ENCODE data around the gene CLDN19.
"Not testable (repeated sequence)": the region's sequence is repeated elsewhere in the genome, so short reads cannot be mapped to it uniquely, and the experiment has no call there.

CLDN19 gene

DNA sequence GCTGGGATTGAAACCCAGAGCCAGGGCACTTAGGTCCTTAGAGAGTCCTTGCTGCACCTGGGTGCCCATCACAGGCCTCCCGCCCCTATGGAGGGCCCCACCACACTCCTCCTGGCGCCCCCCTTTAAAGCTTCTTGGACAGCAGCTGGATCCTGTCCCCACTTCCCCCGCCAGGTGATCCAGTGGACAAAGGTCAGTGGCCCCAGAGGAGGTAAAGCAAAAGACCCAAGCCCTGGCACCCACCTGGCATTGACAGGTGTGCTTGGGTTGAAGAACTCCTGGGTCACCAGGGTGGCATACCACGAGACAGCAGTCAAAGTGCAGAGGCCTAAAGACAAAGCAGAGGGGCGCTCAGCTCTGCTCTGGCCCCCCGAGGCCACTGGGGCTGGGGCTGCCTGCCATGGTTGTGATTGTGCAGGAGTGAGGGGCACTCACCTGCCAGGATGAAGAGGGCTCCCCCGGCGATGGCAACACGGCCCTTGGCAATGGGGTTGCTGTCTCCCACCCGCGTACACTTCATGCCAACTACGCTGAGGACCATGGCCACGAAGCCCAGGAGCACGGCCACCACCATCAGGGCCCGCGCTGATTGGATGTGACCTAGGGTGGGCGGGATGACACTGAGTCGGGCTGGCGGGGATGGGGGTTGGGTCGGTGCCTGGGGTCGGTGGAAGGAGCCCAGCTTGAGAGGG is 1.9 kb downstream of the CLDN19 start:
- no peak overlapping the region for H3K4me3 Mint-ChIP-seq
- H3K27me3 Mint-ChIP-seq (ENCODE audit: low read depth): no peaks in the 10 kb centered on the region
- no peaks in the 10 kb centered on the region for H3K36me3 Mint-ChIP-seq (ENCODE audit: low read depth)
- peaks cover 7% of the 10 kb centered on the region for H3K4me1 Mint-ChIP-seq (ENCODE audit: low read depth)
- no peak overlapping the region for H3K27ac Mint-ChIP-seq
- H3K9me3 Mint-ChIP-seq: no peaks in the 10 kb centered on the region

- H3K27ac Mint-ChIP-seq: no peak overlapping the region
- H3K27me3 Mint-ChIP-seq (ENCODE audit: low read depth): no peaks in the 10 kb centered on the region
- no peaks in the 10 kb centered on the region for H3K9me3 Mint-ChIP-seq
- peaks cover 7% of the 10 kb centered on the region for H3K4me1 Mint-ChIP-seq (ENCODE audit: low read depth)
- no peaks in the 10 kb centered on the region for H3K36me3 Mint-ChIP-seq (ENCODE audit: low read depth)
- no peak overlapping the region for H3K4me3 Mint-ChIP-seq
Observed at GRCh38 chr1:42737257-42737656, 2.8 kb downstream of the CLDN19 start.

DNA sequence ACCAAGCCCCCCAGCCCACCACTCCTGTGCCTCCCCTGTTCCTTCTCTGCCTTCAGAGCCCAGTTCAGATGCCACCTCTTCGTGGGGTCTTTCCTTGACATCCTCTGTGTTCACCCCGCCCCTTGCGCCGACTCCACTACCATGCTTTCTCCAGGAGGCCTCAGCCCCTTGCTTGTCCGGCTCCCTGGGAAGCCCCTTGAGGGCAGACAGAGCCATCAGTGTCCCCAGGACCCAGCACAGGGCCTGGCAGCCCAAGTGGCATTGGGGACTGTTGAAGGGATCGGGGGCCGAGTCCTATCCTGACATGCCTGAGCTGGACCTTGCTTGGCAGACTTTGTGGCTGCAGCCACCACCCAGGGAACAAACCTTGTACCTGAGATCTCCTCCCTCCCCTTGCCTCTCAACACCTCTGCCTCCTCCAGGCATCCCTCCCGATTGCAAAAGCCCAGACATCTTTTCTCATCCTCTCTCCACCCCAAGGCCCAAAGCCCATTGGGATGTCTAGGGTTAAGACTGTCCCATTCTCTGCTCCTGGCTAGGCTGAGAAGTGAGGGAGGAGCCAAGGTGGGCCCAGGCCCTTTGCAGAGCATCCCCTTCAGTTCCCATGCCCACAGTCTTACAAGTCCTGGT is 3.4 kb downstream of the CLDN19 start:
- H3K9me3 Mint-ChIP-seq: no peaks in the 10 kb centered on the region
- H3K27me3 Mint-ChIP-seq (ENCODE audit: low read depth): no peaks in the 10 kb centered on the region
- H3K27ac Mint-ChIP-seq: no peak overlapping the region
- H3K4me1 Mint-ChIP-seq (ENCODE audit: low read depth): peaks cover 7% of the 10 kb centered on the region
- no peaks in the 10 kb centered on the region for H3K36me3 Mint-ChIP-seq (ENCODE audit: low read depth)
- H3K4me3 Mint-ChIP-seq: no peak overlapping the region

DNA sequence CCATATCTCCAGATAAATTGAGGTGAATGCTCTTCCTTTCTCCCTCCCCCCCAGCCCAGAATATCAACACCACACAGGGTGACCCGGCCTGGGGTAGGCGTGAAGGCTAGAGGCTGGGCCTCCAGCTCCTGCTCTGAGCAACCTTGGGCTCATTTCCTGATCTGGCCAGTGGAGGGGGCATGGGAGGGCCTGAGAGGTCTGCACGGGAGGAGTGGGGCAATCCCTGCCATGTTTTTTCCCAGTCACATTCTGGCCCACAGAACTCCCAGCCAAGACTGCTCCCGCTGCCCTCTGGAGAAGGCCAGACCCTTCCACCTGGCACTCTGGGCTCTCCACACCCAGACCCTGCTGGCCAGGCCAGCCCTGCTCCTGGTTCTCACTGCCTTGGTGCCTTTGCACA is 3.9 kb downstream of the CLDN19 start:
- Mint-ChIP-seq H3K4me1 (ENCODE audit: low read depth) (peaks cover 7% of the 10 kb centered on the region), H3K27me3 (ENCODE audit: low read depth) (no peaks in the 10 kb centered on the region), H3K36me3 (ENCODE audit: low read depth) (no peaks in the 10 kb centered on the region), H3K4me3 (no peak overlapping the region), H3K27ac (no peak overlapping the region), H3K9me3 (no peaks in the 10 kb centered on the region)

DNA sequence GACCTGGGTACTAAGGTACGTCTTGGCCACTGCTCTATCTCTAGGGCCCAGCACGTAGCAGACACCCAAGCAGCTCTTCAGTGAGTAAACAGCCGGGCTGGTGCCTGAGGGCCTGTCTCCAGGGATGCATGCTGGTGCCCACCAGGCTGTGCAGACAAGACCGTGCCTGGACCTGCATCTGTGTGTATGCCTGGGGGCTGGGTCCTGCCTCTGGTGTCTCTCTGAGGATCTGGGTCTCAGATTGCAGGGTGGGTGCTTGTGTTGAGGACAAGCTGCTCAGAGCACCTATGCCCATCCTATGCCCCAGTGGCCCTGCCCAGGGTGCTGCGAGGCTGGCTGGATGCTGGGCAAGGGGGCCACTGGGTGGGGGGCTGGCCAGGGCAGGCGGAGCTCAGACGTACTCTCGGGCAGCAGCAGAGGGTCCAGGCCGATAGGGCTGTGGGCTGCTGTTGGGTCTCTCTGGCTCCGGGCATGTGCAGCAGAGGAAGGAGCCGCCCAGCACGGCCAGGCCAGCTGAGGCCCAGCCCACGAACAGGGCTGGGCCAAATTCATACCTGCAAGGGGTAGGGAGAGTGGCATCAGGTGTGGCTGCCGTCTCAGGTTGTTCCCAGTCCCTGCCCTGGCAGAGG is 4.4 kb downstream of the CLDN19 start:
- Mint-ChIP-seq H3K4me1 (ENCODE audit: low read depth) (peaks cover 7% of the 10 kb centered on the region), H3K27ac (no peak overlapping the region)

DNA sequence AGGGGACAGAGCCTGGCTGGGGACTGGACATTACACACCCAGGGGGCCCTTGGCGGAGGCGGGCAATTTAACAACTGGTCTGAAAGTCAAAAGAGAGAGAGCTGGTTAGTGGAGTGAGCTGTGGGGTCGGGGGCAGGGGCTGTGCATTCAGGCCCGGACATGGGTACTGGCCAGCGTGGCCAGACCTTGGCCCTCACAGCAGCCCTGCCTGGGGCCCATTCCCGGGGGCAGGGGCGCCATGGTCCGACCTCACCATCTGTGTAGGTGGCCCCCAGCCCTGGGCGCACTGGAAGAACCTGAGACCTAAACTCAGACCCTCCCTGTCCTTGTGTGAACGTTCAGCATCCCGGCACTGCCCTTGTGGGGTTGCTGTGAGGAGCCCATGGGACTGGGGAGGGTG is 5.0 kb downstream of the CLDN19 start:
- Mint-ChIP-seq H3K4me3 (no peak overlapping the region), H3K9me3 (no peaks in the 10 kb centered on the region), H3K36me3 (ENCODE audit: low read depth) (no peaks in the 10 kb centered on the region), H3K27me3 (ENCODE audit: low read depth) (no peaks in the 10 kb centered on the region), H3K4me1 (ENCODE audit: low read depth) (peaks cover 7% of the 10 kb centered on the region), H3K27ac (no peak overlapping the region)

More for the DNA sequence above, 4.4 kb downstream of the CLDN19 start:
- H3K4me3 Mint-ChIP-seq: no peak overlapping the region
- no peaks in the 10 kb centered on the region for H3K27me3 Mint-ChIP-seq (ENCODE audit: low read depth)
- H3K36me3 Mint-ChIP-seq (ENCODE audit: low read depth): no peaks in the 10 kb centered on the region
- H3K9me3 Mint-ChIP-seq: no peaks in the 10 kb centered on the region

- Mint-ChIP-seq H3K4me3 (no peak overlapping the region), H3K27me3 (ENCODE audit: low read depth) (no peaks in the 10 kb centered on the region), H3K9me3 (no peaks in the 10 kb centered on the region)
Observed at GRCh38 chr1:42734201-42735035, 5.6 kb downstream of the CLDN19 start.

DNA sequence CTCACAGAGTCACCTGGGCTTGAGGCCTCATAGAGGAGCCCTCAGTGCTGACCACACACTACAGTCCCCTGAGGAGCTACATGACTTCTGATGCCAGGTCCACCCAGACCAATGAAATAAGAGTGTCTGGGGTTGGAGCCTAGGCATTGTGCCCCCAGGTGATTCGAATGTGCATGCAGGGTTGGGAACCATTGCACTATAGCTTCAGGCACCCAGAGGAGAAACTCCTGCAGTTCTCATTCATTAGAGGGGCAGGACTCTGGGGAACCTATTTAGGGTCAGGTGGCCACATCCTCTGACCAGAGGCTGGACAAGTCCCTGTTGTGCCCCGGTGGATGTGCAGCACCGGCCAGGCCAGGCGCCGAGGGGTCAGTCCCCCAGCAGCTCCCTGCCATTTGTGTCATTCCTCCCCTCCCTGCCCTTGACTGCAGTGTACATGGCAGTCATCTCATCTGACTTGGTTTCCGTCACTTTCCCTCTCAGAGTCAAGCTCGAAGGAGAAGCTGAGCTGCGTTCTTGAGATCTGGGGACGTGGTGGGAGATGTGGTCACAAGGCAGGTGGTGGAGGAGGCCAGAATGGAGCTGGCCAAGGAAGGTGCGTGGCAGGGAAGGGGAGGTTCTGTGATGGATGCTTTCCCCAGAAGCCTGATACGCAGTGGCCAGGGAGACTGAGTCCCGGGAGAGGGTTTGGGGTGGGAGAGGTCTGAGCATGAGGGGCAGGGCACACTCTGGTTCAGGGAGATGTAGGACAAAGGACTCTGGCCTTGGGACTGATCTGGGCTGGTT is 6.4 kb downstream of the CLDN19 start:
- Mint-ChIP-seq H3K36me3 (ENCODE audit: low read depth) (no peaks in the 10 kb centered on the region), H3K27me3 (ENCODE audit: low read depth) (no peaks in the 10 kb centered on the region), H3K4me1 (ENCODE audit: low read depth) (peaks cover 7% of the 10 kb centered on the region)

More at GRCh38 chr1:42734201-42735035, 5.6 kb downstream of the CLDN19 start:
- no peaks in the 10 kb centered on the region for H3K36me3 Mint-ChIP-seq (ENCODE audit: low read depth)
- no peak overlapping the region for H3K27ac Mint-ChIP-seq
- peaks cover 7% of the 10 kb centered on the region for H3K4me1 Mint-ChIP-seq (ENCODE audit: low read depth)

GRCh38 chr1:42732126-42732680 is 7.8 kb downstream of the CLDN19 start:
- no peak overlapping the region for H3K4me3 Mint-ChIP-seq
- no peaks in the 10 kb centered on the region for H3K9me3 Mint-ChIP-seq
- H3K27me3 Mint-ChIP-seq (ENCODE audit: low read depth): no peaks in the 10 kb centered on the region
- H3K4me1 Mint-ChIP-seq (ENCODE audit: low read depth): peaks cover 4% of the 10 kb centered on the region
- H3K36me3 Mint-ChIP-seq (ENCODE audit: low read depth): no peaks in the 10 kb centered on the region
- no peak overlapping the region for H3K27ac Mint-ChIP-seq

More for the DNA sequence above, 6.4 kb downstream of the CLDN19 start:
- Mint-ChIP-seq H3K4me3 (no peak overlapping the region), H3K9me3 (no peaks in the 10 kb centered on the region), H3K27ac (no peak overlapping the region)

- Mint-ChIP-seq H3K36me3 (ENCODE audit: low read depth) (no peaks in the 10 kb centered on the region), H3K9me3 (no peaks in the 10 kb centered on the region), H3K27ac (no peak overlapping the region), H3K4me3 (no peak overlapping the region), H3K4me1 (ENCODE audit: low read depth) (no peaks in the 10 kb centered on the region), H3K27me3 (ENCODE audit: low read depth) (no peaks in the 10 kb centered on the region)
Observed at GRCh38 chr1:42731585-42731984, 8.5 kb downstream of the CLDN19 start.

DNA sequence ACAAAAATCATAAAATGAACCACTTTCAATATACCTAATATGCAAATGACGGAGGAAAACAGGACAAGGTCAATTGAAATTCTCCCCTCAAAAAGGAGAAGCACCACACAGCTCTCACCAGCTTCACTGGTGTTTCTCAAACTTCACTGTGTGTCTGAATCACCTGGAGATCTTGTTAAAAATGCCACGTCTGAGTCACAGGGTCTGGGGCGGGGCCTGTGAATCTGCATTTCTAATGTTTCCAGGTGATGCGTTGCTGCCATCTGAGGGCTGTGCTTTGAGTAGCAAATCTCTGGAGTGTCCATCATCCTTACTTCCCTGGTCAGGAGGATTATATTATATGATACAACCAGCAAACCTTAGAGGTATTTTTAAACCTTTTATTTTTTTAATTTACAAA is 9.0 kb downstream of the CLDN19 start:
- Mint-ChIP-seq H3K27me3 (ENCODE audit: low read depth) (no peaks in the 10 kb centered on the region), H3K27ac (no peak overlapping the region), H3K4me3 (no peak overlapping the region), H3K4me1 (ENCODE audit: low read depth) (no peaks in the 10 kb centered on the region), H3K36me3 (ENCODE audit: low read depth) (no peaks in the 10 kb centered on the region), H3K9me3 (no peaks in the 10 kb centered on the region)

DNA sequence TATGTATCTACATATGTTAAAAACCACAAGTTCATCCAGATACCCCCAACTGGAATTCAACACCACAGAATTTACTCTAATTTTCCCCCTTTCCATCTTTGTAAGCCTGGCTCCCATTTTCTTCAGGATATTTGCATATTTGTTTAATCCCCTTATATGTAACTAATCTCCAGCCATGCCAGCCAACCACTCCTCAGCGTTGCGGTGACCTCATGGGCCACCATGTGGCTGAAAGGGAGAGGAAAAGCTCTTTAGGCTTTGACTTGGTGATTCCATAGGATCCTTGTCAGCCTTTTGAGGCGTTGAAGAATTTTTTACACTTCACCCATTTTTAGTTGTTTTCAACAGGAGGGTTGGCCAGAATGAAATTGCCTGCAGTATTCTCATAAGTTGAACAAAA is 10.0 kb downstream of the CLDN19 start:
- no peaks in the 10 kb centered on the region for H3K36me3 Mint-ChIP-seq (ENCODE audit: low read depth)
- no peak overlapping the region for H3K27ac Mint-ChIP-seq
- no peaks in the 10 kb centered on the region for H3K27me3 Mint-ChIP-seq (ENCODE audit: low read depth)
- H3K9me3 Mint-ChIP-seq: no peaks in the 10 kb centered on the region
- H3K4me1 Mint-ChIP-seq (ENCODE audit: low read depth): no peaks in the 10 kb centered on the region
- H3K4me3 Mint-ChIP-seq: no peak overlapping the region

DNA sequence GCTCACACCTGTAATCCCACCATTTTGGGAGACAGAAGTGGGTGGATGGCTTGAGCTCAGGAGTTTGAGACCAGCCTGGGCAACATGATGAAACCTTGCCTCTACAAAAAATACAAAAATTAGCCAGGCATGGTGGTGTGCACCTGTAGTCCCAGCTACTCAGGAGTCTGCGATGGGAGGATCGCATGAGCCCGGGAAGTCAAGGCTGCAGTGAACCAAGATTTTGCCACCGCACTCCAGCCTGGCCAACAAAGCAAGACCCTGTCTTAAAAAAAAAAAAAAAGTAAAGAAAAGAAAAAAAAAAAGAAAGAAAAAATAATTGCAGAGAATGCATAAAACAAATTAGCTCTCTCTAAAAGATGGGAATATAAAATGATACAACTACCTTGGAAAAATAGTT is 14.2 kb downstream of the CLDN19 start:
- H3K9me3 Mint-ChIP-seq; H3K4me3 Mint-ChIP-seq; H3K4me1 Mint-ChIP-seq (ENCODE audit: low read depth); H3K27me3 Mint-ChIP-seq (ENCODE audit: low read depth); H3K27ac Mint-ChIP-seq; H3K36me3 Mint-ChIP-seq (ENCODE audit: low read depth): not testable (repeated sequence)

DNA sequence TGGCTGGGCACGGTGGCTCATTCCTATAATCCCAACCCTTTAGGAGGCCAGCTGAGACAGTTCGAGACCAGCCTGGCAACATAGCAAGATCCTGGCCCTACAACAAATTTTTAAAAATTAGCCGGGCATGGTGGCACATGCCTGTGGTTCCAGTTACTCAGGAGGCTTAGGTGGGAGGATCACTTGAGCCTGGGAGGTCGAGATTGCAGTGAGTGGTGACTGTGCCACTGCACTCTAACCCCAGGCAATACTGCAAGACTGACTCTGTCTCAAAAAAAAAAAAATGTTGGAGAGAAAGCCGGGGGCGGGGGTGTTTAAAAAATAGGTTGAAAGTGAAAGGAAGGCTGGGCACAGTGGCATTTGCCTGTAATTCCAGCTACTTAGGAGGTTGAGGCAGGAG is 16.5 kb downstream of the CLDN19 start:
- H3K27ac Mint-ChIP-seq: no peak overlapping the region
- H3K27me3 Mint-ChIP-seq (ENCODE audit: low read depth): peaks cover 3% of the 10 kb centered on the region
- no peak overlapping the region for H3K4me3 Mint-ChIP-seq
- H3K4me1 Mint-ChIP-seq (ENCODE audit: low read depth): no peaks in the 10 kb centered on the region
- H3K36me3 Mint-ChIP-seq (ENCODE audit: low read depth): peaks cover 3% of the 10 kb centered on the region
- H3K9me3 Mint-ChIP-seq: no peaks in the 10 kb centered on the region

Data from T-helper 1 cell treated with Interleukin-12 subunit alpha and Interleukin-12 subunit beta and Interleukin-4 antibody, amounts not matched to agents 30 μg/mL and 1 μg/mL, for 36 hours (primary cell).